Measurements from ENCODE around the gene SHROOM1. TPM values are rescaled to one million over a fixed set of nuclear protein-coding genes. Genes with fewer than 3 reads are reported as not detected.

The SHROOM1 gene
- total and polyA plus RNA-seq, 9 of the 15 experiments (the other 6 are each of a cell fraction or from before 2014, with no cell fraction given), result 0.44 to 26.5 (median 11.9) TPM

GRCh38 chr5:132785365-132785764 lies 45.1 kb downstream of the SHROOM1 start:
- TF ChIP-seq SMAD1 (IDR thresholded peaks at IDR 0.05; ENCODE audit: low read depth, low read length, partially characterized antibody), result no peak
- TF ChIP-seq HMBOX1 (IDR thresholded peaks at IDR 0.05), result no peak
- TF ChIP-seq ZFP36 (IDR thresholded peaks at IDR 0.05; ENCODE audit: low read depth, low read length, partially characterized antibody), result no peak
- no peak for TF ChIP-seq POLR3A (IDR thresholded peaks at IDR 0.05; ENCODE audit: borderline replicate concordance, extremely low read depth, insufficient read depth, insufficient read length)
- TF ChIP-seq MAFG (tag; conservative IDR thresholded peaks at IDR 0.05), result no peak
- TF ChIP-seq NCOA4 (IDR thresholded peaks at IDR 0.05; ENCODE audit: partially characterized antibody), result no peak
- no peak for TF ChIP-seq ZNF407 (IDR thresholded peaks at IDR 0.05; ENCODE audit: low read depth)
- TF ChIP-seq MEIS2 (IDR thresholded peaks at IDR 0.05; ENCODE audit: partially characterized antibody), result no peak
- no peak for TF ChIP-seq MAZ (CRISPR knock-in tag; conservative IDR thresholded peaks at IDR 0.05 in 1 of 2, IDR thresholded peaks at IDR 0.05 in 1 of 2)
- Histone ChIP-seq H3K27ac (ENCODE audit: extremely low read depth, low read depth, low read length) (no peak overlapping the region), H3K4me1 (replicated peaks in 1 of 2; ENCODE audit: control insufficient read depth in 2 of 2, insufficient read depth in 2 of 2, low read length in 2 of 2) (peaks cover 23 to 55% of the 10 kb centered on the region in 2 experiments), H4K20me1 (replicated peaks; ENCODE audit: control insufficient read depth, insufficient read depth, low read length) (no peaks in the 10 kb centered on the region), H3K27me3 (ENCODE audit: control insufficient read depth in 2 of 2, insufficient read depth in 2 of 2, low read length in 2 of 2) (no peaks in the 10 kb centered on the region), H2AFZ (ENCODE audit: low read depth, low read length) (peak overlapping the region; percentile 56), H3K9ac (ENCODE audit: insufficient read depth in 1 of 2, low read depth in 2 of 2, low read length in 2 of 2) (peak overlapping the region in 1 of 2 experiments; percentile 58; a peak in 1 of 4 replicates), H3K36me3 (ENCODE audit: control insufficient read depth, insufficient read depth, low read length) (no peaks in the 10 kb centered on the region), H3K9me1 (ENCODE audit: control insufficient read depth, insufficient read depth, low read length) (no peaks in the 10 kb centered on the region), H3K9me3 (replicated peaks; ENCODE audit: control insufficient read depth, insufficient read depth, low read depth, low read length) (no peaks in the 10 kb centered on the region), H3K4me3 (no peak overlapping the region), H3K4me2 (ENCODE audit: insufficient read depth, low read length) (no peak overlapping the region; the same call in 1 of the 2 replicates), H3K79me2 (ENCODE audit: control insufficient read depth, insufficient read depth, low read length) (no peaks in the 10 kb centered on the region)
- intact Hi-C loops (cut with micrococcal nuclease) (no loop called here), in situ Hi-C loops (cut with MboI) (loop anchor here (10.0 kb wide), 1 partner anchor 1829 kb away; no protein-coding TSS in a partner anchor)
- no peak for DNase-seq (ENCODE audit: extremely low read depth in 1 of 4, low spot score in 3 of 4)
- FAIRE-seq, result no peak
- BruUV-seq (replicated peaks), result no TSS peak
- CTCF ChIA-PET (ENCODE audit: low intra/inter-chr PET ratio), result no interaction called here
- ATAC-seq, result no peak
- POLR2A ChIA-PET, result interaction anchor here (0.7 to 1.8 kb wide), 4 partner anchors 10 to 289 kb away, joined by 3 to 5 read pairs (median 4); no protein-coding TSS in a partner anchor
- 72% methylated on average over 5 of the region's 5 CpGs for WGBS (ENCODE audit: insufficient coverage, low coverage, missing lambda C conversion rate)

Data from K562 (cell line).